H9 (cell line): ENCODE measurements around the gene ZNF629. TPM values are rescaled to one million over a fixed set of nuclear protein-coding genes. Genes with fewer than 3 reads are reported as not detected.

Source experiments
- DNase-seq: peaks from one replicate; pipeline ENCODE4 v3.0.0-alpha.2; 2017
- H2AFZ ChIP-seq: one replicate; pipeline ENCODE4 v1.6.1; 2013; ENCODE audit warnings: mild to moderate bottlenecking, low read length, control low read depth, moderate library complexity
- H2AK5ac ChIP-seq: 2 replicates; pipeline ENCODE4 v1.6.1; 2013; ENCODE audit warnings: low read length, control low read depth, mixed read lengths; ENCODE audit not compliant: insufficient read length
- H2BK120ac ChIP-seq: one replicate; pipeline ENCODE4 v1.6.1; 2013; ENCODE audit warnings: low read depth, mild to moderate bottlenecking, low read length, control low read depth, inconsistent platforms; ENCODE audit not compliant: poor library complexity, severe bottlenecking
- H2BK12ac ChIP-seq: 2 replicates; pipeline ENCODE4 v1.6.1; 2013; ENCODE audit warnings: low read length, control low read depth, mixed read lengths, low read depth; ENCODE audit not compliant: insufficient read length
- H2BK15ac ChIP-seq: 2 replicates; pipeline ENCODE4 v1.6.1; 2013; ENCODE audit warnings: low read depth, low read length, control low read depth
- H2BK20ac ChIP-seq: one replicate; pipeline ENCODE4 v1.6.1; 2013; ENCODE audit warnings: low read depth, mild to moderate bottlenecking, low read length, control low read depth, inconsistent platforms; ENCODE audit not compliant: poor library complexity, severe bottlenecking
- H2BK5ac ChIP-seq: 2 replicates; pipeline ENCODE4 v1.6.1; 2013; ENCODE audit warnings: low read length, control low read depth, mixed read lengths; ENCODE audit not compliant: insufficient read length
- H3K14ac ChIP-seq: 2 replicates; pipeline ENCODE4 v1.6.1; 2013; ENCODE audit warnings: low read length, control low read depth; ENCODE audit not compliant: insufficient read depth
- H3K18ac ChIP-seq: 2 replicates; pipeline ENCODE4 v1.6.1; 2013; ENCODE audit warnings: low read depth, mild to moderate bottlenecking, mixed read lengths, low read length, control low read depth; ENCODE audit not compliant: insufficient read length
- H3K23ac ChIP-seq: 2 replicates; pipeline ENCODE4 v1.6.1; 2013; ENCODE audit warnings: low read length, control low read depth, mixed read lengths, low read depth; ENCODE audit not compliant: insufficient read length
- H3K23me2 ChIP-seq: 2 replicates; pipeline ENCODE4 v1.6.1; 2013; ENCODE audit warnings: low read depth, mild to moderate bottlenecking, mixed read lengths, low read length, control low read depth; ENCODE audit not compliant: insufficient read length, poor library complexity, severe bottlenecking
- H3K27ac ChIP-seq: 2 replicates; pipeline ENCODE4 v1.5.1; 2013; ENCODE audit warnings: low read length, control low read depth, mixed read lengths, low read depth; ENCODE audit not compliant: insufficient read length
- H3K27me3 ChIP-seq: 2 replicates; pipeline ENCODE4 v1.6.1; 2013; ENCODE audit warnings: low read length, control low read depth, inconsistent platforms; ENCODE audit not compliant: insufficient read depth
- H3K4ac ChIP-seq: 2 replicates; pipeline ENCODE4 v1.6.1; 2013; ENCODE audit warnings: low read depth, mild to moderate bottlenecking, control low read depth, inconsistent platforms, low read length, moderate library complexity
- H3K4me1 ChIP-seq: 2 replicates; pipeline ENCODE4 v1.6.1; 2013; ENCODE audit warnings: low read length, control low read depth, inconsistent platforms; ENCODE audit not compliant: insufficient read depth
- H3K4me2 ChIP-seq: 2 replicates; pipeline ENCODE4 v1.6.1; 2013; ENCODE audit warnings: low read length, control low read depth, mixed read lengths; ENCODE audit not compliant: insufficient read length, insufficient read depth
- H3K56ac ChIP-seq: 2 replicates; pipeline ENCODE4 v1.6.1; 2013; ENCODE audit warnings: low read depth, mild to moderate bottlenecking, mixed read lengths, low read length, control low read depth; ENCODE audit not compliant: insufficient read length
- H3K79me1 ChIP-seq: 2 replicates; pipeline ENCODE4 v1.6.1; 2013; ENCODE audit warnings: low read depth, mild to moderate bottlenecking, moderate library complexity, low read length, control low read depth, inconsistent platforms; ENCODE audit not compliant: insufficient read depth, poor library complexity, severe bottlenecking
- H3K79me2 ChIP-seq: 2 replicates; pipeline ENCODE4 v1.6.1; 2013; ENCODE audit warnings: low read length, control low read depth, inconsistent platforms; ENCODE audit not compliant: insufficient read depth
- H3K9ac ChIP-seq: 2 replicates; pipeline ENCODE4 v1.6.1; 2013; ENCODE audit warnings: low read length, control low read depth, mixed read lengths; ENCODE audit not compliant: insufficient read length; ENCODE audit errors: extremely low read depth
- H3K9me3 ChIP-seq: one replicate; pipeline ENCODE4 v1.6.1; 2013; ENCODE audit warnings: low read depth, low read length, inconsistent platforms; ENCODE audit not compliant: control insufficient read depth
- H3T11ph ChIP-seq: one replicate; pipeline ENCODE4 v1.6.1; 2013; ENCODE audit warnings: mild to moderate bottlenecking, low read length, control low read depth, inconsistent platforms
- H4K20me1 ChIP-seq: one replicate; pipeline ENCODE4 v1.6.1; 2013; ENCODE audit not compliant: control insufficient read depth, insufficient read length, insufficient read depth
- H4K5ac ChIP-seq: 2 replicates; pipeline ENCODE4 v1.6.1; 2013; ENCODE audit warnings: low read depth, mild to moderate bottlenecking, mixed read lengths, low read length, control low read depth; ENCODE audit not compliant: insufficient read length
- H4K8ac ChIP-seq: replicated peaks from 2 replicates; pipeline ENCODE4 v1.6.1; 2013; ENCODE audit warnings: low read length, control low read depth, mixed read lengths, low read depth; ENCODE audit not compliant: insufficient read length
- H4K91ac ChIP-seq: 2 replicates; pipeline ENCODE4 v1.6.1; 2013; ENCODE audit warnings: low read depth, mild to moderate bottlenecking, moderate library complexity, mixed read lengths, low read length, control low read depth; ENCODE audit not compliant: insufficient read length
- H3K27ac Mint-ChIP-seq, 3 experiments: 2 replicates in 2 of 3; 3 replicates in 1 of 3; pipeline ENCODE4 v1.8.0; 2020 to 2021; ENCODE audit warnings: mixed read lengths in 3 of 3, mild to moderate bottlenecking in 1 of 3, moderate library complexity in 1 of 3
- H3K27me3 Mint-ChIP-seq: 2 replicates; pipeline ENCODE4 v1.8.0; 2021; ENCODE audit warnings: low read depth, mild to moderate bottlenecking, moderate library complexity, mixed read lengths
- H3K36me3 Mint-ChIP-seq, 3 experiments: 2 replicates in 2 of 3; 3 replicates in 1 of 3; pipeline ENCODE4 v1.8.0; 2020 to 2021; ENCODE audit warnings: low read depth in 3 of 3, mixed read lengths in 3 of 3; ENCODE audit not compliant: insufficient read depth in 1 of 3
- H3K4me1 Mint-ChIP-seq, 2 experiments: 2 replicates each; pipeline ENCODE4 v1.8.0; 2020; ENCODE audit warnings: mixed read lengths in 2 of 2
- H3K4me3 Mint-ChIP-seq, 2 experiments: 2 replicates in 1 of 2; 3 replicates in 1 of 2; pipeline ENCODE4 v1.8.0; 2020 to 2021; ENCODE audit warnings: mild to moderate bottlenecking in 2 of 2, mixed read lengths in 2 of 2, moderate library complexity in 1 of 2
- H3K9me3 Mint-ChIP-seq, 2 experiments: 2 replicates in 1 of 2; 3 replicates in 1 of 2; pipeline ENCODE4 v1.8.0; 2020; ENCODE audit warnings: mild to moderate bottlenecking in 2 of 2, mixed read lengths in 2 of 2, moderate library complexity in 1 of 2
- WGBS: extraction: QIAGEN DNeasy Blood & Tissue Kit; methylation state at CpG from one replicate; pipeline ENCODE4 v1.1.7; 2013; ENCODE audit warnings: missing lambda C conversion rate, low lambda C conversion rate, mixed read lengths; ENCODE audit not compliant: insufficient read length; ENCODE audit errors: extremely low coverage; 5-methylcytosine and 5-hydroxymethylcytosine counted together
- total RNA-seq: library from RNA; stranded (reverse); gene quantifications from 2 replicates; pipeline ENCODE4 v1.2.1, GENCODE V29; 2021
- TF ChIP-seq, protein P1 (sequence below): fragments of 200-600 bp; sonication (generic); conservative IDR thresholded peaks from 3 replicates; pipeline ENCODE4 v1.8.0; 2021; ENCODE audit warnings: antibody characterized with exemption, mild to moderate bottlenecking

Gene ZNF629
- total RNA-seq, 1 experiment from 2014 or later = 20.0 TPM

- H2AFZ ChIP-seq = no peak overlapping the region
- H2BK20ac ChIP-seq = no peak overlapping the region
- no peak overlapping the region for H2AK5ac ChIP-seq
- no peak overlapping the region for H3K4ac ChIP-seq
- H3K23me2 ChIP-seq = peaks cover 20% of the 10 kb centered on the region
- no peak overlapping the region for H3T11ph ChIP-seq
- Mint-ChIP-seq H3K27me3 (no peaks in the 10 kb centered on the region), H3K27ac (peak overlapping the region in 2 of 3 experiments; percentile 63 to 94; a peak in 3 of 7 replicates), H3K4me3 (peak overlapping the region; percentile 91 to 97), H3K4me1 (peaks cover 17 to 18% of the 10 kb centered on the region in 2 experiments), H3K9me3 (no peaks in the 10 kb centered on the region), H3K36me3 (peaks cover 27 to 60% (median 41%) of the 10 kb centered on the region in 3 experiments)
- H4K20me1 ChIP-seq = no peaks in the 10 kb centered on the region
- peak overlapping the region; percentile 95 for H3K4me2 ChIP-seq
- no peaks in the 10 kb centered on the region for H3K4me1 ChIP-seq
- no peak overlapping the region for H3K23ac ChIP-seq
- H2BK5ac ChIP-seq = no peak overlapping the region
- H3K79me2 ChIP-seq = no peaks in the 10 kb centered on the region
- no peak overlapping the region for H3K56ac ChIP-seq
- peaks cover 6% of the 10 kb centered on the region for H3K79me1 ChIP-seq
- no peak overlapping the region for H2BK15ac ChIP-seq
- no peak overlapping the region for H4K5ac ChIP-seq
- no peak overlapping the region for H4K91ac ChIP-seq
- peak overlapping the region; percentile 4 for H3K9ac ChIP-seq
- H2BK12ac ChIP-seq = no peak overlapping the region
- H3K18ac ChIP-seq = no peak overlapping the region
- no peak overlapping the region for H3K27ac ChIP-seq
- no peak for DNase-seq
- H3K14ac ChIP-seq = no peak overlapping the region
- no CpG with 5 or more reads among the region's 26 CpGs for WGBS
- TF ChIP-seq, protein P1, sequence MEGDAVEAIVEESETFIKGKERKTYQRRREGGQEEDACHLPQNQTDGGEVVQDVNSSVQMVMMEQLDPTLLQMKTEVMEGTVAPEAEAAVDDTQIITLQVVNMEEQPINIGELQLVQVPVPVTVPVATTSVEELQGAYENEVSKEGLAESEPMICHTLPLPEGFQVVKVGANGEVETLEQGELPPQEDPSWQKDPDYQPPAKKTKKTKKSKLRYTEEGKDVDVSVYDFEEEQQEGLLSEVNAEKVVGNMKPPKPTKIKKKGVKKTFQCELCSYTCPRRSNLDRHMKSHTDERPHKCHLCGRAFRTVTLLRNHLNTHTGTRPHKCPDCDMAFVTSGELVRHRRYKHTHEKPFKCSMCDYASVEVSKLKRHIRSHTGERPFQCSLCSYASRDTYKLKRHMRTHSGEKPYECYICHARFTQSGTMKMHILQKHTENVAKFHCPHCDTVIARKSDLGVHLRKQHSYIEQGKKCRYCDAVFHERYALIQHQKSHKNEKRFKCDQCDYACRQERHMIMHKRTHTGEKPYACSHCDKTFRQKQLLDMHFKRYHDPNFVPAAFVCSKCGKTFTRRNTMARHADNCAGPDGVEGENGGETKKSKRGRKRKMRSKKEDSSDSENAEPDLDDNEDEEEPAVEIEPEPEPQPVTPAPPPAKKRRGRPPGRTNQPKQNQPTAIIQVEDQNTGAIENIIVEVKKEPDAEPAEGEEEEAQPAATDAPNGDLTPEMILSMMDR = no peak
- no peaks in the 10 kb centered on the region for H3K9me3 ChIP-seq
- no peaks in the 10 kb centered on the region for H3K27me3 ChIP-seq
- no peak overlapping the region for H4K8ac ChIP-seq
- no peak overlapping the region for H2BK120ac ChIP-seq
Observed at GRCh38 chr16:30760577-30761426, 26.2 kb downstream of the ZNF629 start.
